NCI-H146 treated with DMSO at 0.1 percent for 48 hours (cell line): ENCODE data around the gene RELL1.

ENCODE experiments used
- DNase-seq: peaks from one replicate; lab custom pipeline; 2025; ENCODE audit not compliant: unreplicated experiment; lab: John Stamatoyannopoulos, UW

RELL1 gene, protein sequence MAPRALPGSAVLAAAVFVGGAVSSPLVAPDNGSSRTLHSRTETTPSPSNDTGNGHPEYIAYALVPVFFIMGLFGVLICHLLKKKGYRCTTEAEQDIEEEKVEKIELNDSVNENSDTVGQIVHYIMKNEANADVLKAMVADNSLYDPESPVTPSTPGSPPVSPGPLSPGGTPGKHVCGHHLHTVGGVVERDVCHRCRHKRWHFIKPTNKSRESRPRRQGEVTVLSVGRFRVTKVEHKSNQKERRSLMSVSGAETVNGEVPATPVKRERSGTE

DNA sequence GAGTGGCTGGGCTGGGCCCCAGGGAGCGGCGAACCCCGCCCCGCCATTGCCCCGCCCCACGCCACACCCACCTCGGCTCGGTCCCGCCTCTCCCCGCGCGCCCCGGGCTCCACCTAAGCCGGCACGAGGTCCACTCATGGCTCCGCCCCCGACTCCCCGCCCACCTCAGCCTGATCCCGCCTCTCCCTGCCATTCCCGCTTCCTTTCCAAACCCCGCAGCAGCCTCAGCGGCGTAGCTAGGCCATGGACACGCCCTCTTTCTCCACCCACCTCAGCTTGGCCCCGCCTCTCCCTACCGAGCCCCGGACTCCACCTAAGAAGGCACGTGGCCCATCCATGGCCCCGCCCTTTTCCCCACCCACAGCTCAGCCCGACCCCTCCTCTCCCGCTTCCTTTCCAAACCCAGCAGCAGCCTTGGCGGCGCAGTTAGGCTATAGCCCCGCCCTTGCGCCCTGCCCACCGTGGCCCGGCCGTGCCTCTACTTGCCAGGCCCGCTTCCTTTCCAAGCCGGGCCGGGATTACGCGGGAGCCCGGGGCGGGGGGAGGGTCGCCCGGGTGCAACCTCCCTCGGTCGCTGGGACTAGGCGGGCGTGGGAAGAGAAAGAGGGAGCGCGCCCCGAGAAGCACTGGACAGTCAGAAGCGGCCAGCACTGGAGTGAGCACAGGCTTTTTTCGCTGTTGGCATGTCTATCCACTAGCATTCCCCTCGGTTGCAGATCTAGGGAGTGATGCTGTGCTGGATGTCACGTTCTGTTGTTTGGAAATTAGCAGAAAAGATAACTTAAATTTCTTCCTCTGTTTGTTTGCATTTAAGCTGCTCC is at the start of gene RELL1:
Gene RELL1, minus strand, starts transcription at position 4 of the 821 bp plus-strand sequence. CDS start 89 bp downstream, outside the sequence.
- DNase-seq = peak; percentile 93

DNA sequence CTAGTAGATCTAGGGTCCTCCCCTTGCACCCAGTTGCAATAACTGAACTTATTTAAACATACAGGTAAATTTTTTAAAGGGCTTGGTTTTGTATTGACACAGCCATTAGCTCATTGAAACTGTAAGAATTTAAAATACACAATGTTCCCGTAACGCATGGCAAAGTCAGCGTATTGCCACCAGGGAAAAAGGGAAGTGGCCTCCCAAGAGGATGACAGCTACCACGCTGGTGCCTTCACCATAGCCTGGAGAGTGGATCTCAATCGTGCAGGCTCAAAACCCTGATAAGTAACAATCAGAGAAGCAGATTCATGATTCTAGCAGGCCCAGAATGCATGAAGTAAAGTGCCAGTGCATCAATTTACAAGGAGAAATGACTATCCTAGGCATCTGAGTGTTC is 49.4 kb upstream of the RELL1 start:
- no peak for DNase-seq

DNA sequence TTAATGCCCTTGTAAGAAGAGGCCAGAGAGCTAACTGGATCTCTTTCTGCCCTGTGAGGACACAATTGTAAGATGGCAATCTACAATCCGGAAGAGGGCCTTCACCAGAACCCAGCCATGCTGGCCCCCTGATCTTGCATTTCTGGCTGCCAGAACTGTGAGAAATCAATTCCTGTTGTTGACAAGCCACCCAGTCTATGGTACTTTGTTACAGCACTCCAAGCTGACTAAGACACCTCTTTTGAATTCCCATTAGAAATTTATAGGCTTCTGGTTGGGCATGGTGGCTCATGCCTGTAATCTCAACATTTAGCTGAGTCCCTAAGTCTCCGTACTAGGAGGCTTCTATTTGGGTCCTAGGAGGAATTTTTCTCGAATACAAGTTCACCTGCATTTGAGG is 48.8 kb upstream of the RELL1 start:
- DNase-seq = no peak

DNA sequence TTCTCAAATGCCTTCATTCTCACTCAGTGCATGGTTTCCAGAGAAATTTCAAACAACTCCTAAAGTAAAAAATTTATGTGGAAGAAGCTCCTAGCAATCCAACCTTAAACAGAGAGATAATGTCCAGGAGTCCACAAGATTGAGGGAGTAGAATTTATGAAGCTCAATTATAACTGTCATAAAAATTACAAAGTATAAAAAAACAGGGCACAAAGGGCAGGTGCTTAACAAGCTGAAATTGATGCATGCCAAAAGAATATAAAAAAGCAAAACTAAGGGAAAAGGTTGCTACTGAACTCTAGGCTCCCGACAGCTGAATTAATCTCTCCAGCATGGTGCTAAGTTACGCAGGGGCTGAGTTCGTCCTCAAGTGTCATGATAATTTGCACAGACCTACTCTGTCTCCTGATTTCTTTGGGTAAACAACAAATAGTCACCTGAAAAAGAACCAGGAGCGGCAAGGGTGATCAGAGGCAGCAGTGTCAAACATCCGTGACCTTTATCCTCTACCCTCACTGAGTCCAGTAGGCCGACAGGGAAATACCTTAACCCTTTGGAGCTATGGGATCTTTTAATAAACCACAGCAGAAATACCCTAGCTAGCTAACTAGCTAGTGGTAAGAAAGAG is 47.2 kb upstream of the RELL1 start:
- no peak for DNase-seq

DNA sequence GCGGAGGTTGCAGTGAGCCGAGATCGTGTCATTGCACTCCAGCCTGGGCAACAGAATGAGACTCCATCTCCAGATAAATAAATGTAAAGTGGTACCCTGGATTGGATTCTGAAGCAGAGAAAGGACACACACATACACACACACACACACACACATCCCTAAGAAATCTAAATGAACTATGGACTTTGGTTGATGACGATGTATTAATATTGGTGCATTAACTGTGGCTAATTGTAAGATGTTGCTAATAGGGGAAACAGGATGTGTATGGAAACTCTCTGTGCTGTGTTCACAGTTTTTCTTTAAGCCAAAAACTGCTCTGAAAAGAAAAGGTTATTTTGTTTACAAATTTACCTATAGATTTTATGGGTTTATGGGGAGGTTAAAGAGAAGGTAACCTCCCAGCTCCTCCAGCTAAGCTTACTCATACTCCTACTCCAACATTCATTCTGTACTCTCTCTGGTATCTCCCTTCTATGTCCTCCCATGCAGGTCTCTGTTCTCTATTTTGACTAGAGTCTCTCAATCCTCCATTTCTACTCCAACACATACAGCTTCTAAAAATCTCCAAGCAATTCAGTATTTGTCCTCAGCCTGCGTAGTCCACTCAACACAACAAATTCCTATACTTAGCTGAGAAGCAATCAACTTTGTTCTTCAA is 46.5 kb upstream of the RELL1 start:
- no peak for DNase-seq

DNA sequence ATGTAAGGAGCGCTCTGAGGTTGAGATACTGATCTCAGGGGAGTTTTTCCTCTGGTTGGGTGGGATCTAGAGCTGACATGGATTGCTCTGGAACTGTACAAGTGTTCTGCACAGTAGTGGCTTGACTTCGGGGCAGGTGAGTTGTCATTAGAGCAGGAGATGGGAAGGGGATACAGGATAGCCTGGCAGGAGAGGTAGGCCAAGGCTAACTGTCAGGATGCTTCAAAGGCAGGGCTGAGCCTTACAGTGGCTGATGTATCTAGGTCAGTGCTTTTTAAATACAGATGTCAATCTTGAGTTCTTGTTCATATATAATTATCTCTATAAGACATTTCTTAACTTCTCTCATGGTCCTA is 43.5 kb upstream of the RELL1 start:
- DNase-seq = no peak

DNA sequence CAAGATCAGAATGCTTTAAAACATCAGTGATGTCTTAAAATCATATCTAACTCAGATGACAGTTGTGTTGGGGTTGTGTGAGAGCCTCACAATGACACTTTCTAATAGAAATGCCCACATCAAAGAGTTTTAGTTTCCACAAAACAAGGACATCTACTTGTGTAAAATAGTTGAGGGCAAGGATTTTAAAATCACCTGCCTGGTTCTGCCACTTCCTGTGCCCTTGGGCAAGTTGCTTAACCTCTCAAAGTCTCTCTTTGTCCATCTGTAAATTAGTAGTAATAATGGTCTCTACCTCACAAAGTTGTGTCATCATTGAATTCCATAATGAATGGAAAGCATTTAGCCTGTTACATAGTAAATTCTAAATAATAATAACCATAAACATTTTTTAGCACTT is 41.9 kb upstream of the RELL1 start:
- no peak for DNase-seq

DNA sequence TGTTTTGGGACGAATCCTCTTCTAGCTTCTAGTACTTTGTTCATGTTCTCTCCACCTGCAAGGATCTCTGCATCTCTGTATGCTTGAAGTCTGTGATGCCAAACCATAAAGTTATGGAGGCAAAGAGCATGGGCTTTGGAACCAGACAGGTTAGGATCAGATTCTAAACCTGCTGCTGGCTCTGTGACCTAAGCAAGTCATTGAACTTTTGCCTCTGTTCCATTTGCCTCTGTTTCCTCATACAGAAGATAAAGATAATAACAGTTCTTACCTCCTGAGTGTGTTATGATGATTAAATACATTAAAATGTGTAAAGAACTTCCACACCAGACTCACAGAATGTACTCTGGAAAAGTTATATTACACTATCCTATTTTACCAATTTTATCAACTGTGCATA is 41.5 kb upstream of the RELL1 start:
- no peak for DNase-seq

DNA sequence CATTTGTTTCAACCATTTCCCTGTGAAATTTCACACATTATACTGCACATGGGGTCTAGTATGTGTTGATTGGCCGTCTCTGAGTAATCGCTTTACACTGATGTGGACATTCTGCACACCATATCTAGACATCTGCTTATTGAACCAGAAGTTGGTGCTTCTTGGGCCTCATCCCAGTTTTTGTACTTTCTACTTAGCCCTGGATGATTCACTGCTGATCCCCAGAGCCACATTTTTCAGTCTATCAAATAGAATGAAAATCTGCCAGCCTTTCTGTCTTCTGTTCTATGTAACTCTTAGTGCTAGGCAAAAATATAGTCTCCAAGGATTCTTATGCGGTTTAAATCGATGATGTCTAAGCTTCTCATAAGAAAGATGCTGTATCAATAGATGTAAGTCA is 40.5 kb upstream of the RELL1 start:
- no peak for DNase-seq

DNA sequence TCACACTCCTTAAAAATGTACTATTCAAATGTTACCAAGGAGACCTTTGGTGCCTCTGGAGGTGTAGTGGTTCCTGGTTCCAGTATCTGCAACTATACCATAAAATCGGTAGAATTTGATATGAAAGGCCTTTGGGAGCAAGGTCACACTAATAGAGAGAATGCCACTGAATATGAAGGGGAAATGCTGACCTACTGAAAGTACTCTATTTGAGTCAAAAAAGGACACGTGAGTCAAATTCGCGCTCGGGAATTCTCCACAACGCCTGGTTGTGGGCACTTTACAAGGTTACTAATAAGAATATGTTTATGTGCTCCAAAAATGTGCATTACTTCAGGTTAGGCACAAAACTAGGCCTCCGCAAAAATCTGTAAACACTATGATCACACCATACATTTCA is 39.5 kb upstream of the RELL1 start:
- no peak for DNase-seq

DNA sequence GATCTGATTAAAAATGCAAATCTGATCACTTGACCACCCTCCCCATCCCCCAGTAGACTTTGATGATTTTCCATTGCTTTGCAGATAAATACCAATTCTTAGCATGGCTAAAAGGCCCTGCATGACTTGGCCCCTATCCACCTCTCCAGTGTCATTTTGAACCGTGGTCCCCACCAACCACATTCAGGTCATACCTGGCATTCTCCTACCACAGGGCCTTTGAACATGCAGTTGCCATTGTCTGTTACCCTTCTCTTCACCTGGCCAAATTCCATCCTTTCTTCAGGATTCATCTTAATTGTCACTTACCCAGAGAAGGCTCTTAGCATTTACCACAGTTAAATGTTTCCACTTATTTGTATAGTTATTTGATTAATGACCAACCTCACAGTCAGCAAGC is 36.9 kb upstream of the RELL1 start:
- DNase-seq = no peak

DNA sequence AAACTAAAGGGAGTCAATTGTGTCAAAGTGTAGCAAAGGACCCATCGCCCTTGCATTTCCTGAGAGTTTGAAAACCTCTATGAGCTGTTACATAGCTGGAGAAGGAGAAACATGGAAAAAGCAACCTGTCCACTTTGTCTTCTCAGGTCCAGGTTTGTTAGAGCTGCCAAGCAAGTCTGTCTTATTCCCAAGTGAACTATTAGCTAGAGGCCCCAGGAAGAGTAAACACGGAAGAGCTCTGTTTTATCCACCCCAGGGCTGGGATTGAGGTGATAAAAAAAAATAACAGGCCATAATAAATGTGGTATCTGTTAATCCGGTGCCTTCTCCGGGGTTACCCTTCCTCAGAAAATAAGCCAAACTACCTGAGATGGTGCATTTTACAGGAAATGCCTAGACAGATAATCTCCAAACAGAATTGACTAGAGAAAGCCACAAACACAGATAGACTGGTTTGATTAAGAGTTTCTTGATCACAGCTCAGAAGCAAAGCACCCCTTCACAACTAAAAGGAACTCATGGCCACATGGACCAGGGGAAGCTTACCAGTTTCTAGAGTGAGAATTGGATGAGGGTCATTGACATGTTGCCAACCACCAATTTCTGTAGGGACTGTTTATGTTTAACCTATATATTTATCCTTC is 35.9 kb upstream of the RELL1 start:
- DNase-seq = no peak

DNA sequence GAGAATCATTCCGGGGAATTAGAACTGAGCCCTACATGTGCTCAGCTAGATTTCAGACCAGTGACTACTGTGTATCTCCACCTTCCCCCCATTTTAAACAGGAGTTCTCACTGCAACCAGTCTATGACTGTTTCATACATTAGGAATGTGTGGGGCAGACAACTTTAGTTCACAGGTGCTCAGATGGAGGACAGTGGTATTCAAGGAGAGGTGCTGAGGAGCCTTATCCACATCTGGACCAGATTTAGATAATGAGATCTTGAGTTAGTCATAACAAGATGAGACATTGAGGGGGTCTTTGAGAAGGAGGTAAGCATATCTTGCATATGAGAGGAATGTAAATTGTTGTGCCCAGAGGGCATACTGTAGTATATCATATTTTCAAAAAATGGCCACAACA is 32.8 kb upstream of the RELL1 start:
- no peak for DNase-seq

DNA sequence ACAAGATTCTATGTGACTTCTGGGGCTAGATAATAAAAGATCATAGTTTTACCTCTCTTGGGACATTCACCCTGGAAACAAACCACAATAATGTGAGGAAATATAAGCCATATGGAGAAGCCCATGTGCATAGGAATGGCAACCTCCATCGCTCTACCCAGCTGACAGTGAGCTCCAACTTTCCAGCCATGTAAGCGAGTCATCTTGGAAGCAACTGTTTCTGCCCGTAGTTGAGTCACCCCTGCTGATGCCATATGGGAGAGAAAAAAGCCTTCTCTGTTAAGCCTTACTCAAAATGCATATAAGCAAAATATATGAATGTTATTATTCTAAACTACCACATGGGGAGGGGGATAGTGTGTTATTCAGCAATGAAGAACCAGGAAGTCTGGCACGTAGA is 31.4 kb upstream of the RELL1 start:
- no peak for DNase-seq

DNA sequence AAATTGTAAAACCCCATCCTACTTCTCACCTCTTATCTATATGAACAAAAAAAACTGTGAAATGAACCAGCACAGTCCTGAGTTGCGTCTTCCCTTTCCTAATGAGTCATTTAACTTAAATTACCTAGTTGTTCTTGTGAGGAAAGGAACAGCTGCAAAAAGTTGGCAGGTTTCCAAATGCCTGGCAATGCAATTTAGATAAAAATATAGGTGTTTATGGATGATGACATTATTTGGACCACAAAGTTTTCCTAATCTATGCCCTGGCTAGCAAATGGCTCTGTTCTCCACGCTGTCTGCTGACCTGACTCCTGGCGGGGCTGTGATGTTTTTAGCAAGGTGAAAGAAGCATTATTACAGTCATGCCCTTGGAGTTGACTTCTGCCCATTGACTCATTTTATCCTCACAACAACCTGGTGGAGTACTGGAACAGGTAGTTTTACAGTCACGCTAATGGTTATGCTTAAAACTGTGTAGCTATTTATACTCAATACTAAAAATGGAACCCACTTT is 29.8 kb upstream of the RELL1 start:
- no peak for DNase-seq

DNA sequence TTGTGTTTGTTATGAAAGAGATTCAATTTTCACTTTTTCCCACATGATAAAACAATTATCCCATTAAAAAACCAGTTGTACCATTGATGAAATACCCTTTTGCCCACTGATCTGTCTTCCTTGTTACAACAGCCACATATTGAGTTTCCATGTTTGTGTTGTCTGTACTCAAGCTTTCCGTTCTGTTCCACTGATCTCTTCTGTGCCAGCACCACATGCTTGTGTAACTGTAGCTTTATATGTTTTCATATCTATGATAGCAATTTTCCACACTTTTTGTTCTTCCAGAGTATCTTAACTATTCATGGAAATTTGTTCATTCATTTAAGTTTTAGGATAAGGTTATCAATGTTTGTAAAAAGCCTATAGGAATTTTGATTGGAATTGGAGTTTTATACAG is 24.3 kb upstream of the RELL1 start:
- no peak for DNase-seq

DNA sequence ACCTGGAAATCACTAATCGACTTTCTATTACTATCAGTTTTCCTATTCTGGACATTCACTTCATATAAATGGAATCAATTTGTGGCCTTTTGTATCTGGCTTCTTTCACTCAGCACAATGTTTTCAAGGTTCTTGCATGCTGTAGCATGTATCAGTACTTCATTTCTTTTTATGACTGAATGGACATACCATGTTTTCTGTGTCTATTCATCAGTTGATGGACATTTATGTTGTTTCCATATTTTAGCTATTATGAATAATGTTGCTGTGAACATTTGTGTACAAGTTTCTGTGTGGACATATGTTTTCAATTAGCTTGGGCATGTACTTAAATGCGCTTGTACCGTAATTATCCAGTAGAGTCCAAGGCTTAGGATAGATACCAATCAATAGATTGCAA is 19.9 kb upstream of the RELL1 start:
- no peak for DNase-seq

DNA sequence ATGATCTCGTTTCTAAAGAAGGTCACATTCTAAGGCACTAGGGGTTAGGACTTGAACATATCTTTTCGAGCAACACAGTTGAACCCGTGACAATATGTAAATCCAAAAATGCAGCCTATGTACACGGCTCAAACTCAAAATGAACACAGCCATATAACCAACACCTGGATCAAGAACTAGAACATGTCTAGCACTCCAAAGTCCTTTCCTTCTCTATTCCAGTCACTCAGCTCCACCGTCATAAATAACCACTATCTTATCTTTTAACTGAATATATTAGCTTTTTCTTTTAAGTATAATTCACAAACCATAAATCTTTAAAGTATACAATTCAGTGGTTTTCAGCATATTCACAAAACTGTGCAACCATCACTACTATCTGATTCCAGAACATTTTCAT is 19.4 kb upstream of the RELL1 start:
- no peak for DNase-seq

DNA sequence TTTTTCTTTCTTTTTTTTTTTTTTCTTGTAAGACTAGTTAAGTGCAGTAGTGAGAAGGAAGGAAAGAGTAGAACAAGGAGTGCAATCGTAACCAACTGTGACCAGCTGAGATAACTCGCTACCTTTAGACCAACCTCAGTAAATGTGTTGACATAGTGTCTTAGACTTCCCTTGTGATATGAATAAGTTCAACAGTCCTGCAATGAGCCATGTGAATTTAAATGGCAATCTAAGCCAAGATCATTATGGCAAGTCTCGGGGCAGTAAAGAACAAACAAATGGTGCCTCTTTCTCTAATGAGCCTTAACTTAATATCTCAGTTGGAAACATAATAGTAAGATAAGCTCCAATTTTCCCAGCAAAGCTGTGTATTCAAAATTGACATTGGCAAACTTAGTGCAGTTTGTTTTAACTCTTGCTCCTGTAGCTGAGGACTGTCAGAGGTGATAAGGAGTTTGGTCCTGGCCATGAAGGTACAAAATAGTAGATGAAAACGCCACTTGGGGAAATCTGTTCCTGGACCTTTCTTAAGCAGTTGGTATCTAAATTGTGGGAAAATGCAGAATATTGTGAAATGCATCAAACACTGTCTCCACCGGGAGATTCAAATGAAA is 13.8 kb upstream of the RELL1 start:
- DNase-seq = no peak

DNA sequence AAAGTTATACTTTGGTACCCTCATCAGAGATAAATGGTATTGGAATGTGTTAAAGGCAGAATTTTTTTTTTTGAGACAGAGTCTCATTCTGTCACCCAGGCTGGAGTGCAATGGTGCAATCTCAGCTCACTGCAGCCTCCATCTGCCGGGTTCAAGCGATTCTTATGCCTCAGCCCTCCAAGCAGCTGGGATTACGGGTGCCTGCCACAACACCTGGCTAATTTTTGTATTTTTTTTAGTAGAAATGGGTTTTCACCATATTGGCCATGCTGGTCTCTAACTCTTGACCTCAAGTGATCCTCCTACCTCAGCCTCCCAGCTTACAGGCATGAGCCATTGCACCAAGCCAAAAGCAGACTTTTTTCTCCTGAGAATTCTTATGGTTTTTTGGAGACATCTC is 11.4 kb upstream of the RELL1 start:
- DNase-seq = no peak
